ENCODE results near the gene YWHAE.
A peak's percentile ranks its signal among the peaks of the same experiment; 100 is the strongest.

YWHAE gene

GRCh38 chr17:1371893-1372590 lies 28.0 kb downstream of the YWHAE start:
- Mint-ChIP-seq H3K4me3 (no peak overlapping the region), H3K27me3 (ENCODE audit: low read depth, poor library complexity) (peaks cover 2% of the 10 kb centered on the region), H3K4me1 (peaks cover 34% of the 10 kb centered on the region), H3K36me3 (ENCODE audit: low read depth) (peaks cover 59% of the 10 kb centered on the region), H3K27ac (peak overlapping the region; percentile 66), H3K9me3 (no peaks in the 10 kb centered on the region)
- TF ChIP-seq CTCF (IDR thresholded peaks at IDR 0.05), result no peak
- no peak for DNase-seq

GRCh38 chr17:1368588-1368987 lies 31.4 kb downstream of the YWHAE start:
- DNase-seq, result no peak
- Mint-ChIP-seq H3K27ac (peak overlapping the region; percentile 66), H3K4me1 (peaks cover 20% of the 10 kb centered on the region), H3K9me3 (no peaks in the 10 kb centered on the region), H3K36me3 (ENCODE audit: low read depth) (peaks cover 39% of the 10 kb centered on the region), H3K4me3 (no peak overlapping the region), H3K27me3 (ENCODE audit: low read depth, poor library complexity) (peaks cover 2% of the 10 kb centered on the region)
- no peak for TF ChIP-seq CTCF (IDR thresholded peaks at IDR 0.05)

- no peaks in the 10 kb centered on the region for H3K27me3 Mint-ChIP-seq (ENCODE audit: low read depth, poor library complexity)
- DNase-seq, result no peak
- no peak for TF ChIP-seq CTCF (IDR thresholded peaks at IDR 0.05)
- H3K36me3 Mint-ChIP-seq (ENCODE audit: low read depth), result peaks cover 39% of the 10 kb centered on the region
- no peaks in the 10 kb centered on the region for H3K9me3 Mint-ChIP-seq
- H3K27ac Mint-ChIP-seq, result peak overlapping the region; percentile 97
- H3K4me1 Mint-ChIP-seq, result peaks cover 27% of the 10 kb centered on the region
- H3K4me3 Mint-ChIP-seq, result no peak overlapping the region
Observed at GRCh38 chr17:1367351-1367745, 32.7 kb downstream of the YWHAE start.

- Mint-ChIP-seq H3K4me1 (peaks cover 27% of the 10 kb centered on the region), H3K9me3 (no peaks in the 10 kb centered on the region), H3K36me3 (ENCODE audit: low read depth) (peaks cover 40% of the 10 kb centered on the region), H3K4me3 (no peak overlapping the region), H3K27ac (no peak overlapping the region), H3K27me3 (ENCODE audit: low read depth, poor library complexity) (no peaks in the 10 kb centered on the region)
- no peak for TF ChIP-seq CTCF (IDR thresholded peaks at IDR 0.05)
- DNase-seq, result no peak
Observed at GRCh38 chr17:1366234-1366633, 33.8 kb downstream of the YWHAE start.

GRCh38 chr17:1365445-1366039 lies 34.5 kb downstream of the YWHAE start:
- peak; percentile 84 for TF ChIP-seq CTCF (IDR thresholded peaks at IDR 0.05)
- Mint-ChIP-seq H3K9me3 (no peaks in the 10 kb centered on the region), H3K27me3 (ENCODE audit: low read depth, poor library complexity) (no peaks in the 10 kb centered on the region), H3K36me3 (ENCODE audit: low read depth) (peaks cover 40% of the 10 kb centered on the region), H3K27ac (peak overlapping the region; percentile 71), H3K4me3 (no peak overlapping the region), H3K4me1 (peaks cover 27% of the 10 kb centered on the region)
- DNase-seq, result peak; percentile 55

GRCh38 chr17:1362964-1363363 lies 37.1 kb downstream of the YWHAE start:
- no peak for DNase-seq
- TF ChIP-seq CTCF (IDR thresholded peaks at IDR 0.05), result no peak
- peak overlapping the region; percentile 79 for H3K27ac Mint-ChIP-seq
- no peaks in the 10 kb centered on the region for H3K9me3 Mint-ChIP-seq
- H3K36me3 Mint-ChIP-seq (ENCODE audit: low read depth), result peaks cover 49% of the 10 kb centered on the region
- no peak overlapping the region for H3K4me3 Mint-ChIP-seq
- peaks cover 26% of the 10 kb centered on the region for H3K4me1 Mint-ChIP-seq
- no peaks in the 10 kb centered on the region for H3K27me3 Mint-ChIP-seq (ENCODE audit: low read depth, poor library complexity)
